Measurements from ENCODE around the gene FAM3D. TPM values are rescaled to one million over a fixed set of nuclear protein-coding genes. Genes with fewer than 3 reads are reported as not detected.

Gene FAM3D
- total RNA-seq, 1 experiment from 2014 or later: not detected

DNA sequence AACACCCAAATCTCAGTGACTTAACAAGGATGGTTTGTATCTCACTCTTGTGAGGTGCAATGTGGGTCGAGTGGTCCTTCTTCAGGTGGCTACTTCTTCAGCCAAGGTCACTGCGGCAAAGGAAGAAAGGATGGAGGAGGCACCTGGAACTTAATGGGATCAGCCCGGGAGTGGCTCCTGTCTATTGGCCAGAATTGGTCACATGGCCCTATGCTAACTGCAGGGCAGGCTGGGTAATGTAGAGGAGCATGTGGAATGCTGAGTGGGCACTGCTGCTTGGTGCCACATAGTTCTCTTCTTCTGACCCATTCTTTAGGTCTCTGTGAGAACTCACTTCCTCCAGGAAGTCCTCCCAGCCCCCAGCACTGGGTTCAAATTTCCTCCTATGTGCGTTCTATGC lies 20.3 kb upstream of the FAM3D start:
- in situ Hi-C loops (cut with HindIII; ENCODE audit: low pct_unique_long_range_greater_than_20kb, low sequenced_read_pairs) (no loop called here), intact Hi-C loops (cut with micrococcal nuclease; ENCODE audit: unreplicated experiment) (no loop called here)
- ATAC-seq (no peak), DNase-seq (ENCODE audit: low read depth, low spot score) (no peak)
- no peak overlapping the region for H3K27ac ChIP-seq (ENCODE audit: low read length)
- no peaks in the 10 kb centered on the region for H3K27me3 ChIP-seq (ENCODE audit: control insufficient read depth, insufficient read depth, low read length)
- no peaks in the 10 kb centered on the region for H3K4me1 ChIP-seq (ENCODE audit: control insufficient read depth, insufficient read depth, low read length)
- peaks cover 7% of the 10 kb centered on the region; the same call in 1 of the 2 replicates for H3K9me3 ChIP-seq (ENCODE audit: control insufficient read depth, insufficient read depth, low read depth, low read length)
- ChIA-PET POLR2A (no interaction called here), CTCF (interaction anchor here (0.6 kb wide), 1 partner anchor 45 kb away, joined by 6 read pairs; no protein-coding TSS in a partner anchor)
- TF ChIP-seq, protein P1, sequence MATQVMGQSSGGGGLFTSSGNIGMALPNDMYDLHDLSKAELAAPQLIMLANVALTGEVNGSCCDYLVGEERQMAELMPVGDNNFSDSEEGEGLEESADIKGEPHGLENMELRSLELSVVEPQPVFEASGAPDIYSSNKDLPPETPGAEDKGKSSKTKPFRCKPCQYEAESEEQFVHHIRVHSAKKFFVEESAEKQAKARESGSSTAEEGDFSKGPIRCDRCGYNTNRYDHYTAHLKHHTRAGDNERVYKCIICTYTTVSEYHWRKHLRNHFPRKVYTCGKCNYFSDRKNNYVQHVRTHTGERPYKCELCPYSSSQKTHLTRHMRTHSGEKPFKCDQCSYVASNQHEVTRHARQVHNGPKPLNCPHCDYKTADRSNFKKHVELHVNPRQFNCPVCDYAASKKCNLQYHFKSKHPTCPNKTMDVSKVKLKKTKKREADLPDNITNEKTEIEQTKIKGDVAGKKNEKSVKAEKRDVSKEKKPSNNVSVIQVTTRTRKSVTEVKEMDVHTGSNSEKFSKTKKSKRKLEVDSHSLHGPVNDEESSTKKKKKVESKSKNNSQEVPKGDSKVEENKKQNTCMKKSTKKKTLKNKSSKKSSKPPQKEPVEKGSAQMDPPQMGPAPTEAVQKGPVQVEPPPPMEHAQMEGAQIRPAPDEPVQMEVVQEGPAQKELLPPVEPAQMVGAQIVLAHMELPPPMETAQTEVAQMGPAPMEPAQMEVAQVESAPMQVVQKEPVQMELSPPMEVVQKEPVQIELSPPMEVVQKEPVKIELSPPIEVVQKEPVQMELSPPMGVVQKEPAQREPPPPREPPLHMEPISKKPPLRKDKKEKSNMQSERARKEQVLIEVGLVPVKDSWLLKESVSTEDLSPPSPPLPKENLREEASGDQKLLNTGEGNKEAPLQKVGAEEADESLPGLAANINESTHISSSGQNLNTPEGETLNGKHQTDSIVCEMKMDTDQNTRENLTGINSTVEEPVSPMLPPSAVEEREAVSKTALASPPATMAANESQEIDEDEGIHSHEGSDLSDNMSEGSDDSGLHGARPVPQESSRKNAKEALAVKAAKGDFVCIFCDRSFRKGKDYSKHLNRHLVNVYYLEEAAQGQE (IDR thresholded peaks at IDR 0.05; ENCODE audit: insufficient read depth in 1 of 2, low read depth in 2 of 2, low read length in 1 of 2): no peak
- TF ChIP-seq POLR2AphosphoS5 (IDR thresholded peaks at IDR 0.05; ENCODE audit: low read depth, low read length) (no peak), SIN3A (IDR thresholded peaks at IDR 0.05; ENCODE audit: borderline replicate concordance, insufficient read depth, low read depth, low read length) (no peak), TCF7L2 (IDR thresholded peaks at IDR 0.05; ENCODE audit: low read depth, low read length) (no peak)
- TF ChIP-seq, protein P2, sequence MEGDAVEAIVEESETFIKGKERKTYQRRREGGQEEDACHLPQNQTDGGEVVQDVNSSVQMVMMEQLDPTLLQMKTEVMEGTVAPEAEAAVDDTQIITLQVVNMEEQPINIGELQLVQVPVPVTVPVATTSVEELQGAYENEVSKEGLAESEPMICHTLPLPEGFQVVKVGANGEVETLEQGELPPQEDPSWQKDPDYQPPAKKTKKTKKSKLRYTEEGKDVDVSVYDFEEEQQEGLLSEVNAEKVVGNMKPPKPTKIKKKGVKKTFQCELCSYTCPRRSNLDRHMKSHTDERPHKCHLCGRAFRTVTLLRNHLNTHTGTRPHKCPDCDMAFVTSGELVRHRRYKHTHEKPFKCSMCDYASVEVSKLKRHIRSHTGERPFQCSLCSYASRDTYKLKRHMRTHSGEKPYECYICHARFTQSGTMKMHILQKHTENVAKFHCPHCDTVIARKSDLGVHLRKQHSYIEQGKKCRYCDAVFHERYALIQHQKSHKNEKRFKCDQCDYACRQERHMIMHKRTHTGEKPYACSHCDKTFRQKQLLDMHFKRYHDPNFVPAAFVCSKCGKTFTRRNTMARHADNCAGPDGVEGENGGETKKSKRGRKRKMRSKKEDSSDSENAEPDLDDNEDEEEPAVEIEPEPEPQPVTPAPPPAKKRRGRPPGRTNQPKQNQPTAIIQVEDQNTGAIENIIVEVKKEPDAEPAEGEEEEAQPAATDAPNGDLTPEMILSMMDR (IDR thresholded peaks at IDR 0.05): no peak
- no peak overlapping the region for H3K4me3 ChIP-seq (ENCODE audit: low read depth in 2 of 2, low read length in 2 of 2)
- no peaks in the 10 kb centered on the region for H3K36me3 ChIP-seq (ENCODE audit: control insufficient read depth, insufficient read depth, low read length)
- BruUV-seq (replicated peaks): no TSS peak

DNA sequence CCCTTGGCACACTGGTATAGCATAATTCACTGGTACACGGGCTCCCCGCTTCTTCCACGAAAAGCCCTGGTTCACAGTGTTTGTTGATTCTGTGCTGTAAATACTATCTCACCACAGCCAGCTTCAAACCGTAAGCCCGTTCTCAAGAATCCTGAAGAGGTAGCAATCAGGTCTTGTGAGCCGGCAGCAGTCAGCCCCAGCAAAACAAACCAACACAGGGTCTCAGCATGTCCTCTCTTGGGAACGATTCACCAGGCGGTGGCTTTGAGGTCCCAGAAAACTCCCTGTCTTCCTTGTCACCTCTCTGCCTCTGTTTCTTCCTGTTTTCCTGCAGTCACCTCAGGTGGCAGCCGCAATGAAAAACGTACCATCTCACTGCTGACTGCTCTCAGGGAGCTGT lies 19.1 kb upstream of the FAM3D start:
- intact Hi-C loops (cut with micrococcal nuclease; ENCODE audit: unreplicated experiment): no loop called here
- no peak overlapping the region for H3K4me3 ChIP-seq (ENCODE audit: low read depth in 2 of 2, low read length in 2 of 2)
- H3K9me3 ChIP-seq (ENCODE audit: control insufficient read depth, insufficient read depth, low read depth, low read length): no peaks in the 10 kb centered on the region
- ChIA-PET CTCF (no interaction called here), POLR2A (no interaction called here)
- TF ChIP-seq SIN3A (IDR thresholded peaks at IDR 0.05; ENCODE audit: borderline replicate concordance, insufficient read depth, low read depth, low read length): no peak
- no peak for TF ChIP-seq TCF7L2 (IDR thresholded peaks at IDR 0.05; ENCODE audit: low read depth, low read length)
- no peak for TF ChIP-seq POLR2AphosphoS5 (IDR thresholded peaks at IDR 0.05; ENCODE audit: low read depth, low read length)
- TF ChIP-seq, protein P2 (IDR thresholded peaks at IDR 0.05): no peak
- TF ChIP-seq, protein P1 (IDR thresholded peaks at IDR 0.05; ENCODE audit: insufficient read depth in 1 of 2, low read depth in 2 of 2, low read length in 1 of 2): no peak
- DNase-seq (ENCODE audit: low read depth, low spot score): no peak
- H3K27ac ChIP-seq (ENCODE audit: low read length): no peak overlapping the region
- no TSS peak for BruUV-seq (replicated peaks)
- ATAC-seq: no peak
- H3K36me3 ChIP-seq (ENCODE audit: control insufficient read depth, insufficient read depth, low read length): no peaks in the 10 kb centered on the region
- H3K4me1 ChIP-seq (ENCODE audit: control insufficient read depth, insufficient read depth, low read length): no peaks in the 10 kb centered on the region
- in situ Hi-C loops (cut with HindIII; ENCODE audit: low pct_unique_long_range_greater_than_20kb, low sequenced_read_pairs): no loop called here
- no peaks in the 10 kb centered on the region for H3K27me3 ChIP-seq (ENCODE audit: control insufficient read depth, insufficient read depth, low read length)

Measured in Panc1 (cell line).